Stomach (tissue), 4 donors: ENCODE results near the gene CDC42EP1.

ENCODE experiments used
- POLR2A ChIP-seq, 4 donors: fragments of 450-650 bp; IDR thresholded peaks; one replicate each; pipeline ENCODE4 v1.6.1; 2016; ENCODE audit warnings: antibody characterized with exemption in 4 of 4, control low read depth in 2 of 4, mild to moderate bottlenecking in 1 of 4, moderate library complexity in 1 of 4
- POLR2AphosphoS5 ChIP-seq, 3 donors: sonication (generic); formaldehyde crosslinking; IDR thresholded peaks; one replicate each; pipeline ENCODE4 v1.6.1; 2016; ENCODE audit warnings: antibody characterized with exemption in 3 of 3
- TF ChIP-seq, protein P1 (sequence below), 7 experiments: fragments of 450-650 bp in 4 of 7; fragments of 200-600 bp in 3 of 7; sonication (generic) in 3 of 7; IDR thresholded peaks; one replicate each; pipeline ENCODE4 v1.5.1; 2016 to 2019; ENCODE audit warnings: antibody characterized with exemption in 7 of 7, control low read depth in 2 of 7, mild to moderate bottlenecking in 1 of 7

DNA sequence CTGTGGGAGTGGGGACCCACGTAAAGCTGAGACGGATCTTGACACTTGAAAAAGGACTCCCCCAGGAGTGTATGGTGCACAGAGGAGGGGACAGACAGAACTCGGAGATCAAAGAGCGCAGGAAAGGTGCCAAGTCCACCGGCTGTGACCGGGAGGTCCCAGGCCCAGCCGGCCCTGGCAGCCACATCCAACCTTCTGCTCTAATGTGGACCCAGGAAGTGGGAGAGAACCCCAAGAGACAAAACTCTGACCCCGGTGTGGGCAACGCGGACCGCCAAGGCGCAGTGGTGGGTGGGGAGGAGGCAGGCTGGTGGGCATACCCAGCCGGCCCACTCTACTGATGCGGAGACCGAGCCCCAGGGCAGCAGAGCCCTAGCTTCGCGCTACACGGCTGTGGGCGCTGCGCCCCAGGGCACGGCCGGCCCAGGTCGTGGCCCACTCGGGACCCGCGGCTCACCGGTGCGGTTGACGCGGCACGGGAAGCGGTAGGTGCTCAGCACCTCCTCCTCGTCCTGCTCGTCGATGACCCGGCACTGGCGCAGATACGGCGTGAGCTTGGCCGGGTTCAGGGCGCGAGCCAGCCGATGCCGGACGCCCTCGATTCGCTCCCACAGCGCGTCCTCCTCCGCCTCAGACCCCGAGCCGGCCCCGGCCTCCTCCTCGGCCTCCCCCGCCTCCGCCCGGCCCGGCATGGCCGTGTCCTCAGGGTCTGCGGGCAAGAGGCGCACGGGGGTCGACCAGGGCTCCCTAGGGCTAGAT lies 41.6 kb upstream of the CDC42EP1 start:
- TF ChIP-seq, protein P1, sequence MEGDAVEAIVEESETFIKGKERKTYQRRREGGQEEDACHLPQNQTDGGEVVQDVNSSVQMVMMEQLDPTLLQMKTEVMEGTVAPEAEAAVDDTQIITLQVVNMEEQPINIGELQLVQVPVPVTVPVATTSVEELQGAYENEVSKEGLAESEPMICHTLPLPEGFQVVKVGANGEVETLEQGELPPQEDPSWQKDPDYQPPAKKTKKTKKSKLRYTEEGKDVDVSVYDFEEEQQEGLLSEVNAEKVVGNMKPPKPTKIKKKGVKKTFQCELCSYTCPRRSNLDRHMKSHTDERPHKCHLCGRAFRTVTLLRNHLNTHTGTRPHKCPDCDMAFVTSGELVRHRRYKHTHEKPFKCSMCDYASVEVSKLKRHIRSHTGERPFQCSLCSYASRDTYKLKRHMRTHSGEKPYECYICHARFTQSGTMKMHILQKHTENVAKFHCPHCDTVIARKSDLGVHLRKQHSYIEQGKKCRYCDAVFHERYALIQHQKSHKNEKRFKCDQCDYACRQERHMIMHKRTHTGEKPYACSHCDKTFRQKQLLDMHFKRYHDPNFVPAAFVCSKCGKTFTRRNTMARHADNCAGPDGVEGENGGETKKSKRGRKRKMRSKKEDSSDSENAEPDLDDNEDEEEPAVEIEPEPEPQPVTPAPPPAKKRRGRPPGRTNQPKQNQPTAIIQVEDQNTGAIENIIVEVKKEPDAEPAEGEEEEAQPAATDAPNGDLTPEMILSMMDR (IDR thresholded peaks at IDR 0.05) = no peak
- no peak for TF ChIP-seq POLR2AphosphoS5 (IDR thresholded peaks at IDR 0.05)
- TF ChIP-seq POLR2A (IDR thresholded peaks at IDR 0.05) = no peak
